HG02678 (cell line): Measurements from ENCODE around the gene SLC47A1.
"Not testable (repeated sequence)": the region's sequence is repeated elsewhere in the genome, so short reads cannot be mapped to it uniquely, and the experiment has no call there.

ENCODE experiments used
- ATAC-seq: cut with Tn5 transposase; IDR thresholded peaks from one replicate; pipeline ENCODE4 v1.9.1; 2021; ENCODE audit warnings: mild to moderate bottlenecking, moderate library complexity; ENCODE audit not compliant: unreplicated experiment

SLC47A1 gene

GRCh38 chr17:19551591-19552148 is 18.0 kb downstream of the SLC47A1 start:
- ATAC-seq, result no peak

GRCh38 chr17:19553036-19553435 is 19.4 kb downstream of the SLC47A1 start:
- no peak for ATAC-seq

GRCh38 chr17:19554393-19554792 is 20.7 kb downstream of the SLC47A1 start:
- ATAC-seq, result no peak

- ATAC-seq, result no peak
Measured at GRCh38 chr17:19555746-19556145, 22.1 kb downstream of the SLC47A1 start.

GRCh38 chr17:19558946-19559345 is 25.3 kb downstream of the SLC47A1 start:
- no peak for ATAC-seq

GRCh38 chr17:19561697-19562318 is 28.2 kb downstream of the SLC47A1 start:
- ATAC-seq, result no peak

- ATAC-seq, result no peak
Measured at GRCh38 chr17:19565817-19566575, 32.3 kb downstream of the SLC47A1 start.

GRCh38 chr17:19567216-19568015 is 33.8 kb downstream of the SLC47A1 start:
- no peak for ATAC-seq

GRCh38 chr17:19568016-19568350 is 34.3 kb downstream of the SLC47A1 start:
- no peak for ATAC-seq

- no peak for ATAC-seq
Measured at GRCh38 chr17:19569785-19570543, 36.3 kb downstream of the SLC47A1 start.

- no peak for ATAC-seq
Measured at GRCh38 chr17:19570544-19571062, 36.9 kb downstream of the SLC47A1 start.

- ATAC-seq, result no peak
Measured at GRCh38 chr17:19573075-19573474, 39.4 kb downstream of the SLC47A1 start.

GRCh38 chr17:19574956-19575355 is 41.3 kb downstream of the SLC47A1 start:
- ATAC-seq, result no peak

- no peak for ATAC-seq
Measured at GRCh38 chr17:19578545-19578944, 44.9 kb downstream of the SLC47A1 start.

GRCh38 chr17:19579192-19579761 is 45.6 kb downstream of the SLC47A1 start:
- ATAC-seq, result no peak

GRCh38 chr17:19579867-19580565 is 46.4 kb downstream of the SLC47A1 start:
- no peak for ATAC-seq

- ATAC-seq, result not testable (repeated sequence)
Measured at GRCh38 chr17:19580566-19580920, 46.9 kb downstream of the SLC47A1 start.

GRCh38 chr17:19582152-19582551 is 48.5 kb downstream of the SLC47A1 start:
- ATAC-seq, result not testable (repeated sequence)

GRCh38 chr17:19583871-19584270 is 50.2 kb downstream of the SLC47A1 start:
- no peak for ATAC-seq

GRCh38 chr17:19590451-19590850 is 56.8 kb downstream of the SLC47A1 start:
- no peak for ATAC-seq
